ENCODE measurements around the gene CLTRN.

GRCh38 chrX:15606136-15606535 lies 58.5 kb downstream of the CLTRN start:
- TF ChIP-seq, protein P1, sequence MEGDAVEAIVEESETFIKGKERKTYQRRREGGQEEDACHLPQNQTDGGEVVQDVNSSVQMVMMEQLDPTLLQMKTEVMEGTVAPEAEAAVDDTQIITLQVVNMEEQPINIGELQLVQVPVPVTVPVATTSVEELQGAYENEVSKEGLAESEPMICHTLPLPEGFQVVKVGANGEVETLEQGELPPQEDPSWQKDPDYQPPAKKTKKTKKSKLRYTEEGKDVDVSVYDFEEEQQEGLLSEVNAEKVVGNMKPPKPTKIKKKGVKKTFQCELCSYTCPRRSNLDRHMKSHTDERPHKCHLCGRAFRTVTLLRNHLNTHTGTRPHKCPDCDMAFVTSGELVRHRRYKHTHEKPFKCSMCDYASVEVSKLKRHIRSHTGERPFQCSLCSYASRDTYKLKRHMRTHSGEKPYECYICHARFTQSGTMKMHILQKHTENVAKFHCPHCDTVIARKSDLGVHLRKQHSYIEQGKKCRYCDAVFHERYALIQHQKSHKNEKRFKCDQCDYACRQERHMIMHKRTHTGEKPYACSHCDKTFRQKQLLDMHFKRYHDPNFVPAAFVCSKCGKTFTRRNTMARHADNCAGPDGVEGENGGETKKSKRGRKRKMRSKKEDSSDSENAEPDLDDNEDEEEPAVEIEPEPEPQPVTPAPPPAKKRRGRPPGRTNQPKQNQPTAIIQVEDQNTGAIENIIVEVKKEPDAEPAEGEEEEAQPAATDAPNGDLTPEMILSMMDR (IDR thresholded peaks at IDR 0.05), result no peak
- no peak for TF ChIP-seq POLR2A (IDR thresholded peaks at IDR 0.05)
- no peak for TF ChIP-seq EP300 (IDR thresholded peaks at IDR 0.05)
- no peak for TF ChIP-seq POLR2AphosphoS5 (IDR thresholded peaks at IDR 0.05)

Data from upper lobe of left lung (tissue), 4 donors.